Measurements from ENCODE around the gene SPTY2D1.
"Not testable (repeated sequence)": the region's sequence is repeated elsewhere in the genome, so short reads cannot be mapped to it uniquely, and the experiment has no call there.

SPTY2D1 gene

DNA sequence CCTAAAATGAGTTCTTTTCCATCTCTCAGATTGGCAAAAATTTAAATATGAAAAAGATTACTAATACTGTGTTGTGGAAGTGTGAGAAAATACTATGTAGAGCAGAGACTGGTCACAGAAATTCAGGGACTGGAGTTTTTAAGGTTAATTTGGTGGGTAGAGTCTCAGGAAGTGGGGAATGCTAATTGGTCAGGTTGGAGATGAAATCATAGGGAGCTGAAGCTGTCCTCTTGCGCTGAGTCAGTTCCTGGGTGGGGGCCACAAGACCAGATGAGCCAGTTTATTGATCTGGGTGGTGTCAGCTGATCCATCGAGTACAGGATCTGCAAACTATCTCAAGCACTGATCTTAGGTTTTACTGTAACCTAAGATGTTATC lies 35.1 kb upstream of the SPTY2D1 start:
- no peaks in the 10 kb centered on the region for H3K9me2 ChIP-seq (replicated peaks; ENCODE audit: insufficient read depth, low read length)
- no peak for TF ChIP-seq EZH2phosphoT487 (conservative IDR thresholded peaks at IDR 0.05; ENCODE audit: low read length)
- TF ChIP-seq, protein P1, sequence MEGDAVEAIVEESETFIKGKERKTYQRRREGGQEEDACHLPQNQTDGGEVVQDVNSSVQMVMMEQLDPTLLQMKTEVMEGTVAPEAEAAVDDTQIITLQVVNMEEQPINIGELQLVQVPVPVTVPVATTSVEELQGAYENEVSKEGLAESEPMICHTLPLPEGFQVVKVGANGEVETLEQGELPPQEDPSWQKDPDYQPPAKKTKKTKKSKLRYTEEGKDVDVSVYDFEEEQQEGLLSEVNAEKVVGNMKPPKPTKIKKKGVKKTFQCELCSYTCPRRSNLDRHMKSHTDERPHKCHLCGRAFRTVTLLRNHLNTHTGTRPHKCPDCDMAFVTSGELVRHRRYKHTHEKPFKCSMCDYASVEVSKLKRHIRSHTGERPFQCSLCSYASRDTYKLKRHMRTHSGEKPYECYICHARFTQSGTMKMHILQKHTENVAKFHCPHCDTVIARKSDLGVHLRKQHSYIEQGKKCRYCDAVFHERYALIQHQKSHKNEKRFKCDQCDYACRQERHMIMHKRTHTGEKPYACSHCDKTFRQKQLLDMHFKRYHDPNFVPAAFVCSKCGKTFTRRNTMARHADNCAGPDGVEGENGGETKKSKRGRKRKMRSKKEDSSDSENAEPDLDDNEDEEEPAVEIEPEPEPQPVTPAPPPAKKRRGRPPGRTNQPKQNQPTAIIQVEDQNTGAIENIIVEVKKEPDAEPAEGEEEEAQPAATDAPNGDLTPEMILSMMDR (IDR thresholded peaks at IDR 0.05; ENCODE audit: insufficient read depth, low read length, poor library complexity, severe bottlenecking) = no peak
- no peak overlapping the region for H3K27ac ChIP-seq (ENCODE audit: low read depth, low read length)
- H3K79me2 ChIP-seq (ENCODE audit: insufficient read depth, low read length) = no peaks in the 10 kb centered on the region
- no peak overlapping the region for H3K4me2 ChIP-seq (ENCODE audit: low read depth, low read length, poor library complexity, severe bottlenecking)
- no peaks in the 10 kb centered on the region for H3K36me3 ChIP-seq (ENCODE audit: low read length)
- H3K9ac ChIP-seq (ENCODE audit: low read length) = no peak overlapping the region
- no peaks in the 10 kb centered on the region for H3K9me3 ChIP-seq (ENCODE audit: insufficient read depth, low read length)
- no peak overlapping the region for H2AFZ ChIP-seq (ENCODE audit: low read depth, low read length, severe bottlenecking)
- H3F3A ChIP-seq (ENCODE audit: insufficient read depth) = no peaks in the 10 kb centered on the region
- no peak overlapping the region for H3K4me3 ChIP-seq (ENCODE audit: insufficient read depth, low read length, poor library complexity, severe bottlenecking)
- no peaks in the 10 kb centered on the region for H4K20me1 ChIP-seq (ENCODE audit: low read depth, low read length)
- H3K27me3 ChIP-seq (ENCODE audit: low read length) = no peaks in the 10 kb centered on the region

DNA sequence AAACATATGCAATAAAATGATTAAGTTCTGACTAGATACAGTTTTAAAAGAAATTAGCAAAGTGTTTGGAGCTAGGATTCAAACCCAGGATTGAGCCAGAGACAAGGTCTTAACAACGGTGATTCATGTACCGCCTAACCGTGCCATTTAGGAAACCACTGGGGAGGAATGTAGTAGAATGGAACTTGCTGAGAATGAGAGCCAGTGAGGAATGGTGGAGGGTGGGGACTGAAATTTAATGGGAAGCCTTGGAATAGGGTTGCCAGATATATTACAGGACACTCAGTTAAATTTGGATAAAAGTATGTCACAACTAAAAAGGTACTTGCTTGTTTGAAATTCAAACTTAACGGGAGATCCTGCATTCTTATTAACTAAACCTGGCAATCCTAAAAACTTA lies 34.0 kb upstream of the SPTY2D1 start:
- Histone ChIP-seq H3K9me2 (replicated peaks; ENCODE audit: insufficient read depth, low read length) (no peaks in the 10 kb centered on the region), H3K27ac (ENCODE audit: low read depth, low read length) (no peak overlapping the region), H3K9me3 (ENCODE audit: insufficient read depth, low read length) (no peaks in the 10 kb centered on the region), H4K20me1 (ENCODE audit: low read depth, low read length) (no peaks in the 10 kb centered on the region), H3K4me3 (ENCODE audit: insufficient read depth, low read length, poor library complexity, severe bottlenecking) (no peak overlapping the region), H3K9ac (ENCODE audit: low read length) (no peak overlapping the region), H3K27me3 (ENCODE audit: low read length) (no peaks in the 10 kb centered on the region), H3K36me3 (ENCODE audit: low read length) (no peaks in the 10 kb centered on the region), H2AFZ (ENCODE audit: low read depth, low read length, severe bottlenecking) (no peak overlapping the region), H3K79me2 (ENCODE audit: insufficient read depth, low read length) (no peaks in the 10 kb centered on the region), H3K4me2 (ENCODE audit: low read depth, low read length, poor library complexity, severe bottlenecking) (no peak overlapping the region), H3F3A (ENCODE audit: insufficient read depth) (no peaks in the 10 kb centered on the region)
- TF ChIP-seq, protein P1 (IDR thresholded peaks at IDR 0.05; ENCODE audit: insufficient read depth, low read length, poor library complexity, severe bottlenecking) = no peak
- no peak for TF ChIP-seq EZH2phosphoT487 (conservative IDR thresholded peaks at IDR 0.05; ENCODE audit: low read length)

DNA sequence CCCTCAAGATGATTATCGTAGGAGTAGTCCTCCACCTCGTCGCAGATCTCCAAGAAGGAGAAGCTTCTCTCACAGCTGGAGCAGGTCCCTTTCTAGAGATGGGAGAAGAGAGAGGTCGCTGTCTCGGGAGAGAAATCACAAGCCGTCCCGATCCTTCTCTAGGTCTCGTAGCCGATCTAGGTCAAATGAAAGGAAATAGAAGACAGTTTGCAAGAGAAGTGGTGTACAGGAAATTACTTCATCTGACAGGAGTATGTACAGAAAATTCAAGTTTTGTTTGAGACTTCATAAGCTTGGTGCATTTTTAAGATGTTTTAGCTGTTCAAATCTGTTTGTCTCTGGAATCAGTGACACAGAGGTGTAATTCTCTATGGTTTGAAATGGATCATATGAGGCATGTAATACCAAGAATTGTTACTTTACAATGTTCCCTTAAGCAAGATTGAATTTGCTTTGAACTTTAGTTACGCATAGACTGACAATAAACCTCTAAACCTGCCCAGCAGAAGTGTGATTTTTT lies 31.3 kb upstream of the SPTY2D1 start:
- not testable (repeated sequence) for H2AFZ ChIP-seq (ENCODE audit: low read depth, low read length, severe bottlenecking); H3K9me3 ChIP-seq (ENCODE audit: insufficient read depth, low read length); H3K4me3 ChIP-seq (ENCODE audit: insufficient read depth, low read length, poor library complexity, severe bottlenecking); H3K36me3 ChIP-seq (ENCODE audit: low read length); H3K79me2 ChIP-seq (ENCODE audit: insufficient read depth, low read length); H3K4me2 ChIP-seq (ENCODE audit: low read depth, low read length, poor library complexity, severe bottlenecking); H3F3A ChIP-seq (ENCODE audit: insufficient read depth); H3K27me3 ChIP-seq (ENCODE audit: low read length); H3K27ac ChIP-seq (ENCODE audit: low read depth, low read length); H3K9ac ChIP-seq (ENCODE audit: low read length); H3K9me2 ChIP-seq (replicated peaks; ENCODE audit: insufficient read depth, low read length); H4K20me1 ChIP-seq (ENCODE audit: low read depth, low read length)

DNA sequence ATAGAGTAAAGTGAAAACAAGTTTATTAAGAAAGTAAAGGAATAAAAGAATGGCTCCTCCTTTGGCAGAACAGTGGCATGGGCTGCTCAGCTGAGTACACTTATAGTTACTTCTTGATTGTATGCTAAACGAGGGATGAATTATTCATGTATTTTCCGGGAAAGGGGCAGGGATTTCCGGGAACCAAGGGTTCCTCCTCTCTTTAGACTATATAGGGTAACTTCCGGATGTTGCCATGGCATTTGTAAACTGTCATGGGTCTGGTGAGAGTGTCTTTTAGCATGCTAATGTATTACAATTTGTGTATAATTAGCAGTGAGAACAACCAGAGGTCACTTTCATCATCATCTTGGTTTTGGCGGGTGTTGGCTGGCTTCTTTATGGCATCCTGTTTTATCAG lies 23.5 kb upstream of the SPTY2D1 start:
- H3K9ac ChIP-seq (ENCODE audit: low read length) = no peak overlapping the region
- no peaks in the 10 kb centered on the region for H3K27me3 ChIP-seq (ENCODE audit: low read length)
- H4K20me1 ChIP-seq (ENCODE audit: low read depth, low read length) = no peaks in the 10 kb centered on the region
- no peak overlapping the region for H3K4me3 ChIP-seq (ENCODE audit: insufficient read depth, low read length, poor library complexity, severe bottlenecking)
- H3K27ac ChIP-seq (ENCODE audit: low read depth, low read length) = no peak overlapping the region
- no peaks in the 10 kb centered on the region for H3K9me3 ChIP-seq (ENCODE audit: insufficient read depth, low read length)
- H3K9me2 ChIP-seq (replicated peaks; ENCODE audit: insufficient read depth, low read length) = no peaks in the 10 kb centered on the region
- H3F3A ChIP-seq (ENCODE audit: insufficient read depth) = no peaks in the 10 kb centered on the region
- TF ChIP-seq EZH2phosphoT487 (conservative IDR thresholded peaks at IDR 0.05; ENCODE audit: low read length) = no peak
- TF ChIP-seq, protein P1 (IDR thresholded peaks at IDR 0.05; ENCODE audit: insufficient read depth, low read length, poor library complexity, severe bottlenecking) = no peak
- no peak overlapping the region for H3K4me2 ChIP-seq (ENCODE audit: low read depth, low read length, poor library complexity, severe bottlenecking)
- H3K36me3 ChIP-seq (ENCODE audit: low read length) = no peaks in the 10 kb centered on the region
- H3K79me2 ChIP-seq (ENCODE audit: insufficient read depth, low read length) = no peaks in the 10 kb centered on the region
- H2AFZ ChIP-seq (ENCODE audit: low read depth, low read length, severe bottlenecking) = no peak overlapping the region
